Ishikawa (cell line): ENCODE measurements around the gene ACTR6.
A peak's percentile ranks its signal among the peaks of the same experiment; 100 is the strongest.

ENCODE experiments used
- CEBPB ChIP-seq: IDR thresholded peaks from 2 replicates; pipeline ENCODE4 v1.6.1; 2012
- CREB1 ChIP-seq: IDR thresholded peaks from 2 replicates; pipeline ENCODE4 v1.6.1; 2012; ENCODE audit warnings: low read depth
- EGR1 ChIP-seq: IDR thresholded peaks from 2 replicates; pipeline ENCODE4 v1.6.1; 2012
- EP300 ChIP-seq: IDR thresholded peaks from 2 replicates; pipeline ENCODE4 v1.6.1; 2012; ENCODE audit warnings: borderline replicate concordance
- FOXM1 ChIP-seq: IDR thresholded peaks from 2 replicates; pipeline ENCODE4 v1.6.1; 2012; ENCODE audit warnings: low read depth, borderline replicate concordance
- MAX ChIP-seq: IDR thresholded peaks from 2 replicates; pipeline ENCODE4 v1.6.1; 2012
- NFIC ChIP-seq: IDR thresholded peaks from 2 replicates; pipeline ENCODE4 v1.6.1; 2012
- RAD21 ChIP-seq: IDR thresholded peaks from 2 replicates; pipeline ENCODE4 v1.6.1; 2012; ENCODE audit warnings: low read depth
- TAF1 ChIP-seq: IDR thresholded peaks from 2 replicates; pipeline ENCODE4 v1.6.1; 2012; ENCODE audit warnings: low read depth, mild to moderate bottlenecking
- TCF12 ChIP-seq: IDR thresholded peaks from 2 replicates; pipeline ENCODE4 v1.6.1; 2012; ENCODE audit warnings: low read depth
- TEAD4 ChIP-seq: IDR thresholded peaks from 2 replicates; pipeline ENCODE4 v1.6.1; 2012
- USF1 ChIP-seq: IDR thresholded peaks from 2 replicates; pipeline ENCODE4 v1.6.1; 2012
- YY1 ChIP-seq: IDR thresholded peaks from 2 replicates; pipeline ENCODE4 v1.6.1; 2012; ENCODE audit warnings: low read depth
- ZBTB7A ChIP-seq: IDR thresholded peaks from 2 replicates; pipeline ENCODE4 v1.6.1; 2012; ENCODE audit warnings: low read depth
- TF ChIP-seq, protein P1 (sequence below): IDR thresholded peaks from 2 replicates; pipeline ENCODE4 v1.6.1; 2012; ENCODE audit warnings: low read depth, mild to moderate bottlenecking

The ACTR6 gene

DNA sequence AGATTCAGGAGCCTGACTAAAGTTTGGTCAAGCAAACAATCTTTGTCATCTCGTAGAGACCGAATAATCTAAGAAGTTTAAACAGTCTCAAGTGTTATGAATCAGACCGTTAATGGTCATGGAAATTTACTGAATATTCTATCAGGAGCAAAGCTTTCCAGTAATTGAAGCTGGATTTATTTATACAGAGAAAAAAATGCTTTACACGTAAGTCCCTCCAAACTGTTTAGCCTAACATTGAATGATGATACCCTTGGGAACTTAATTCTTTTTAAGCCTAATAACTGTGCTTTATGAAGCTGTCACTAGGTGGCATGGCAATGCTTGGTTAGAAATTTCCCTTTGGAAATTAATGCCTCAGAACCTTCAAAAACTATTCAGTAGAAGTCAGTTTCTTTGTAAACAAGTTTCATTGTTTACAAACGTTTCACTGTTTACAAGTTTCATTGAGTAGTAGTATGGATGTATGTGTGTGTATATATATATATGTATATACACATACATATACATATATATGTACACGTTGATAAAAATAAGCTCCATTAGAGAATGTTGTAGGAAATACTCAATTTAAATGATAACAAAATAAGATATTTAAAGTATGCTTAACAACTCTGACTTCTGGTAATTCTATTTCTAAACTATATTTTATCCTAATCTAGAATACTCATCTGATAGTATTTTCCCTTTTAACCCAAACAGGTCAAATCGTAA, 34.1 kb downstream of the ACTR6 start:
- TF ChIP-seq RAD21 (peak; percentile 77), CEBPB (no peak), ZBTB7A (no peak)

GRCh38 chr12:100238801-100239200, 38.2 kb downstream of the ACTR6 start:
- no peak for TF ChIP-seq YY1
- TF ChIP-seq, protein P1, sequence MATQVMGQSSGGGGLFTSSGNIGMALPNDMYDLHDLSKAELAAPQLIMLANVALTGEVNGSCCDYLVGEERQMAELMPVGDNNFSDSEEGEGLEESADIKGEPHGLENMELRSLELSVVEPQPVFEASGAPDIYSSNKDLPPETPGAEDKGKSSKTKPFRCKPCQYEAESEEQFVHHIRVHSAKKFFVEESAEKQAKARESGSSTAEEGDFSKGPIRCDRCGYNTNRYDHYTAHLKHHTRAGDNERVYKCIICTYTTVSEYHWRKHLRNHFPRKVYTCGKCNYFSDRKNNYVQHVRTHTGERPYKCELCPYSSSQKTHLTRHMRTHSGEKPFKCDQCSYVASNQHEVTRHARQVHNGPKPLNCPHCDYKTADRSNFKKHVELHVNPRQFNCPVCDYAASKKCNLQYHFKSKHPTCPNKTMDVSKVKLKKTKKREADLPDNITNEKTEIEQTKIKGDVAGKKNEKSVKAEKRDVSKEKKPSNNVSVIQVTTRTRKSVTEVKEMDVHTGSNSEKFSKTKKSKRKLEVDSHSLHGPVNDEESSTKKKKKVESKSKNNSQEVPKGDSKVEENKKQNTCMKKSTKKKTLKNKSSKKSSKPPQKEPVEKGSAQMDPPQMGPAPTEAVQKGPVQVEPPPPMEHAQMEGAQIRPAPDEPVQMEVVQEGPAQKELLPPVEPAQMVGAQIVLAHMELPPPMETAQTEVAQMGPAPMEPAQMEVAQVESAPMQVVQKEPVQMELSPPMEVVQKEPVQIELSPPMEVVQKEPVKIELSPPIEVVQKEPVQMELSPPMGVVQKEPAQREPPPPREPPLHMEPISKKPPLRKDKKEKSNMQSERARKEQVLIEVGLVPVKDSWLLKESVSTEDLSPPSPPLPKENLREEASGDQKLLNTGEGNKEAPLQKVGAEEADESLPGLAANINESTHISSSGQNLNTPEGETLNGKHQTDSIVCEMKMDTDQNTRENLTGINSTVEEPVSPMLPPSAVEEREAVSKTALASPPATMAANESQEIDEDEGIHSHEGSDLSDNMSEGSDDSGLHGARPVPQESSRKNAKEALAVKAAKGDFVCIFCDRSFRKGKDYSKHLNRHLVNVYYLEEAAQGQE = no peak

DNA sequence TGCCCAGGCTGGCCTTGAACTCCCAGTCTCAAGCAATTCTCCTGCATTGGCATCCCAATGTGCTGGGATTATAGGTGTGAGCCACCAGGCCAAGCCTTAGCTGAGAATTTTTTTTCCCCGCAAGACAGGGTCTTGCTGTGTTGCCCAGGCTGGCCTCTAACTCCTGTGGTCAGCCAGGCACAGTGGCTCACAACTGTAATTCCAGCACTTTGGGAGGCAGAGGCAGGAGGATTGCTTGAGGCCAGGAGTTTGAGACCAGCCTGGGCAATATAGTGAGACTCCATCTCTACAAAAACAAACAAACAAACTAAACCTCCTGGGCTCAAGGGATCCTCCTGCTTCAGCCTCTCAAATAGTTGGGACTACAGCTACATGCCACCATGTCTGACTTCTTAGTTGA, 39.0 kb downstream of the ACTR6 start:
- TF ChIP-seq ZBTB7A (no peak), CEBPB (no peak), CREB1 (no peak), NFIC (no peak), USF1 (no peak), EGR1 (no peak), TCF12 (no peak), TEAD4 (no peak), FOXM1 (no peak), YY1 (no peak), EP300 (no peak)
- TF ChIP-seq, protein P1 = no peak

DNA sequence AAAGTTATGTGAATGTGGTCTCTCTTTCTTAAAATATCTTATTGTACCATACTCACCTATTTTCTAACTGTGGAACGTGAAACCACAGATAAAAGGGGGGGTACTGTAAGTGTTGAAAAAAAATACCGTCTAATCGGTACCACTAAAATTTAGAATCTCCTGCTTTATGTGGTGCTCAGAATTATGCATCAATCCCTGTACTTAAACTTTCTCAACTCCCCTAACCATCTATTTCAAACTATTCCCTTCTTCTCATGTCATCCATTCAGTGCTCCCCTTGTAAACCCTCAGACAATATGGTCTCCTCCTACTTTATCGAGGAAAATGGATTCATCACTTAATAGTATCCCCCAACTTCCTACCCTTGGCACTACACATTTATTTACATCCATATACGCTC, 42.5 kb downstream of the ACTR6 start:
- TF ChIP-seq TCF12 (no peak), EP300 (no peak), CEBPB (no peak), TEAD4 (no peak), YY1 (no peak), MAX (no peak), NFIC (no peak), RAD21 (no peak), EGR1 (no peak), USF1 (no peak), TAF1 (no peak), CREB1 (no peak), FOXM1 (no peak), ZBTB7A (no peak)
- TF ChIP-seq, protein P1 = no peak

GRCh38 chr12:100247765-100248164, 47.1 kb downstream of the ACTR6 start:
- TF ChIP-seq USF1 (no peak), TEAD4 (no peak)
